WTC11 (cell line): ENCODE measurements around the gene GET4. TPM values are rescaled to one million over a fixed set of nuclear protein-coding genes. Genes with fewer than 3 reads are reported as not detected.

Source experiments
- ATAC-seq: fragments of 200-7000 bp; cut with Tn5 transposase; 2 replicates; pipeline ENCODE4 v1.10.0; 2021; ENCODE audit warnings: mild to moderate bottlenecking, moderate library complexity
- CTCF ChIA-PET: fragments of 300-600 bp; sonication (Branson Sonifier 250); formaldehyde crosslinking; loops from one replicate; lab custom pipeline; 2021; ENCODE audit warnings: antibody characterized with exemption; lab: Charles Lee
- POLR2A ChIA-PET: fragments of 350-600 bp; sonication (Branson Sonifier 250); formaldehyde crosslinking; loops from one replicate; lab custom pipeline; 2021; ENCODE audit warnings: antibody characterized with exemption; lab: Charles Lee
- DNase-seq: peaks from one replicate; pipeline ENCODE4 v3.0.0; 2021; ENCODE audit warnings: low spot score
- H3K27ac Mint-ChIP-seq: 2 replicates; pipeline ENCODE4 v1.8.0; 2021; ENCODE audit warnings: mixed read lengths
- H3K27me3 Mint-ChIP-seq: 2 replicates; pipeline ENCODE4 v1.8.0; 2021; ENCODE audit warnings: low read depth, mild to moderate bottlenecking, moderate library complexity, mixed read lengths
- H3K36me3 Mint-ChIP-seq: 2 replicates; pipeline ENCODE4 v1.8.0; 2021; ENCODE audit warnings: mixed read lengths
- H3K4me1 Mint-ChIP-seq: 2 replicates; pipeline ENCODE4 v1.8.0; 2022; ENCODE audit warnings: mixed read lengths
- H3K4me3 Mint-ChIP-seq: 2 replicates; pipeline ENCODE4 v1.8.0; 2021; ENCODE audit warnings: mild to moderate bottlenecking, moderate library complexity, mixed read lengths
- H3K9me3 Mint-ChIP-seq: 2 replicates; pipeline ENCODE4 v1.8.0; 2021; ENCODE audit warnings: mixed read lengths
- ARID4B ChIP-seq: sonication (generic); formaldehyde crosslinking; IDR thresholded peaks from 2 replicates; pipeline ENCODE4 v1.8.0; 2023; ENCODE audit warnings: missing genetic modification reagents, mild to moderate bottlenecking, borderline replicate concordance
- CREB1 ChIP-seq: sonication (generic); formaldehyde crosslinking; IDR thresholded peaks from 2 replicates; pipeline ENCODE4 v1.8.0; 2023; ENCODE audit warnings: mild to moderate bottlenecking, missing genetic modification reagents
- EMX1 ChIP-seq: fragments of 250-450 bp; sonication (Bioruptor Pico); IDR thresholded peaks from 2 replicates; pipeline ENCODE4 v1.8.0; 2021; ENCODE audit warnings: mild to moderate bottlenecking
- FOXJ3 ChIP-seq: sonication (generic); formaldehyde crosslinking; IDR thresholded peaks from 2 replicates; pipeline ENCODE4 v1.9.0; 2021; ENCODE audit warnings: missing genetic modification reagents, mild to moderate bottlenecking, borderline replicate concordance
- GABPB1 ChIP-seq: sonication (generic); formaldehyde crosslinking; IDR thresholded peaks from 2 replicates; pipeline ENCODE4 v1.8.1; 2023; ENCODE audit warnings: mild to moderate bottlenecking, missing genetic modification reagents
- GTF2I ChIP-seq: fragments of 250-450 bp; sonication (Bioruptor Pico); conservative IDR thresholded peaks from 2 replicates; pipeline ENCODE4 v1.4.0; 2021; ENCODE audit warnings: mild to moderate bottlenecking
- MLX ChIP-seq: sonication (generic); formaldehyde crosslinking; IDR thresholded peaks from 2 replicates; pipeline ENCODE4 v1.8.1; 2023; ENCODE audit warnings: mild to moderate bottlenecking, missing genetic modification reagents, moderate library complexity
- MXD4 ChIP-seq: fragments of 250-450 bp; sonication (Bioruptor Pico); IDR thresholded peaks from 2 replicates; pipeline ENCODE4 v1.8.0; 2021; ENCODE audit warnings: mild to moderate bottlenecking, moderate library complexity, borderline replicate concordance
- PREB ChIP-seq: sonication (generic); formaldehyde crosslinking; IDR thresholded peaks from 2 replicates; pipeline ENCODE4 v1.8.1; 2022; ENCODE audit warnings: mild to moderate bottlenecking, missing genetic modification reagents, moderate library complexity, borderline replicate concordance
- SP1 ChIP-seq: sonication (generic); formaldehyde crosslinking; conservative IDR thresholded peaks from 2 replicates; pipeline ENCODE4 v1.8.1; 2022; ENCODE audit warnings: missing genetic modification reagents
- TCF7 ChIP-seq: sonication (generic); formaldehyde crosslinking; IDR thresholded peaks from 2 replicates; pipeline ENCODE4 v1.8.0; 2022; ENCODE audit warnings: mild to moderate bottlenecking, low read depth, missing genetic modification reagents, moderate library complexity
- TEAD1 ChIP-seq: sonication (generic); formaldehyde crosslinking; IDR thresholded peaks from 2 replicates; pipeline ENCODE4 v1.8.0; 2022; ENCODE audit warnings: mild to moderate bottlenecking, missing genetic modification reagents
- USF1 ChIP-seq: sonication (generic); formaldehyde crosslinking; IDR thresholded peaks from 2 replicates; pipeline ENCODE4 v1.8.0; 2022; ENCODE audit warnings: mild to moderate bottlenecking, missing genetic modification reagents
- ZBTB43 ChIP-seq: sonication (generic); formaldehyde crosslinking; IDR thresholded peaks from 2 replicates; pipeline ENCODE4 v1.8.1; 2023; ENCODE audit warnings: mild to moderate bottlenecking, missing genetic modification reagents
- ZNF281 ChIP-seq: sonication (generic); formaldehyde crosslinking; IDR thresholded peaks from 2 replicates; pipeline ENCODE4 v1.8.0; 2023; ENCODE audit warnings: mild to moderate bottlenecking, missing genetic modification reagents
- ZNF396 ChIP-seq: fragments of 250-450 bp; sonication (Bioruptor Pico); IDR thresholded peaks from 2 replicates; pipeline ENCODE4 v1.8.0; 2021; ENCODE audit warnings: mild to moderate bottlenecking, moderate library complexity, borderline replicate concordance
- ZNF425 ChIP-seq: fragments of 250-450 bp; sonication (Bioruptor Pico); conservative IDR thresholded peaks from 2 replicates; pipeline ENCODE4 v1.9.0; 2021; ENCODE audit warnings: mild to moderate bottlenecking
- ZNF532 ChIP-seq: fragments of 250-450 bp; sonication (Bioruptor Pico); IDR thresholded peaks from 2 replicates; pipeline ENCODE4 v1.9.0; 2021; ENCODE audit warnings: mild to moderate bottlenecking, borderline replicate concordance
- total RNA-seq: library from RNA; stranded (reverse); gene quantifications from 3 replicates; pipeline ENCODE4 v1.2.3, GENCODE V29; 2021

The GET4 gene
- total RNA-seq, 1 experiment from 2014 or later: 73.0 TPM

- POLR2A ChIA-PET: no interaction called here
- peaks cover 79% of the 10 kb centered on the region for H3K36me3 Mint-ChIP-seq
- H3K9me3 Mint-ChIP-seq: no peaks in the 10 kb centered on the region
- CTCF ChIA-PET: no interaction called here
- DNase-seq (no peak), ATAC-seq (no peak)
- H3K27me3 Mint-ChIP-seq: no peaks in the 10 kb centered on the region
- no peak overlapping the region for H3K27ac Mint-ChIP-seq
- no peaks in the 10 kb centered on the region for H3K4me1 Mint-ChIP-seq
- H3K4me3 Mint-ChIP-seq: no peak overlapping the region
- TF ChIP-seq ZNF425 (CRISPR knock-in tag) (no peak), USF1 (CRISPR knock-in tag) (no peak), GABPB1 (CRISPR knock-in tag) (no peak), GTF2I (CRISPR knock-in tag) (no peak), MXD4 (CRISPR knock-in tag) (no peak), TCF7 (CRISPR knock-in tag) (no peak), SP1 (CRISPR knock-in tag) (no peak), ZBTB43 (no peak), FOXJ3 (CRISPR knock-in tag) (no peak)
Measured at GRCh38 chr7:862157-862556, 14.2 kb upstream of the GET4 start.

- DNase-seq (no peak), ATAC-seq (no peak)
- ChIA-PET CTCF (no interaction called here), POLR2A (no interaction called here)
- Mint-ChIP-seq H3K27me3 (no peaks in the 10 kb centered on the region), H3K4me1 (no peaks in the 10 kb centered on the region), H3K36me3 (peaks cover 83% of the 10 kb centered on the region), H3K27ac (no peak overlapping the region), H3K4me3 (no peak overlapping the region), H3K9me3 (no peaks in the 10 kb centered on the region)
- TF ChIP-seq ZNF396 (CRISPR knock-in tag): no peak
- TF ChIP-seq EMX1 (CRISPR knock-in tag): no peak
- TF ChIP-seq TEAD1 (CRISPR knock-in tag): no peak
- no peak for TF ChIP-seq ARID4B (CRISPR knock-in tag)
- no peak for TF ChIP-seq PREB (CRISPR knock-in tag)
- no peak for TF ChIP-seq MLX
- no peak for TF ChIP-seq ZNF532 (CRISPR knock-in tag)
- TF ChIP-seq CREB1: no peak
- TF ChIP-seq ZNF281 (CRISPR knock-in tag): no peak
Measured at GRCh38 chr7:863106-863505, 13.2 kb upstream of the GET4 start.
